IMR-90 (cell line): ENCODE data around the gene PHC2. TPM values are rescaled to one million over a fixed set of nuclear protein-coding genes. Genes with fewer than 3 reads are reported as not detected.

ENCODE experiments used
- ATAC-seq: fragments of 200-7000 bp; cut with Tn5 transposase; 2 replicates; pipeline ENCODE4 v1.9.1; 2020; ENCODE audit warnings: low read depth, mild to moderate bottlenecking, moderate library complexity
- BruUV-seq: library from RNA; stranded (reverse); fragments of 400-500 nt; replicated peaks from 2 replicates; lab custom pipeline; 2021; lab: Mats Ljungman, UMichigan
- CTCF ChIA-PET: fragments of 300-600 bp; formaldehyde crosslinking; extraction: SDS; loops from one replicate; lab custom pipeline; 2021; ENCODE audit warnings: antibody characterized with exemption; lab: Yijun Ruan, JAX
- POLR2A ChIA-PET: fragments of 300-600 bp; sonication (Branson Sonifier 250); formaldehyde crosslinking; loops from one replicate; lab custom pipeline; 2022; ENCODE audit warnings: antibody characterized with exemption; ENCODE audit not compliant: unreplicated experiment; lab: Charles Lee
- DNase-seq: peaks from one replicate; pipeline ENCODE4 v3.0.0; 2013
- H2AFZ ChIP-seq: replicated peaks from 2 replicates; pipeline ENCODE3; 2013; ENCODE audit warnings: low read length, mild to moderate bottlenecking; ENCODE audit not compliant: poor library complexity
- H2AK5ac ChIP-seq: 2 replicates; pipeline ENCODE4 v1.6.1; 2013; ENCODE audit warnings: low read depth, low read length, inconsistent platforms
- H2AK9ac ChIP-seq: replicated peaks from 2 replicates; pipeline ENCODE3; 2013; ENCODE audit warnings: mild to moderate bottlenecking, low read depth, low read length, moderate library complexity; ENCODE audit not compliant: poor library complexity
- H2BK120ac ChIP-seq: 2 replicates; pipeline ENCODE4 v1.6.1; 2013; ENCODE audit warnings: low read depth, low read length, inconsistent platforms
- H2BK15ac ChIP-seq: 3 replicates; pipeline ENCODE4 v1.6.1; 2013; ENCODE audit warnings: low read depth, low read length, inconsistent platforms
- H2BK20ac ChIP-seq: 2 replicates; pipeline ENCODE4 v1.6.1; 2013; ENCODE audit warnings: low read depth, mild to moderate bottlenecking, inconsistent platforms, low read length, moderate library complexity
- H2BK5ac ChIP-seq: 2 replicates; pipeline ENCODE4 v1.6.1; 2013; ENCODE audit warnings: mild to moderate bottlenecking, low read depth, low read length, inconsistent platforms; ENCODE audit not compliant: poor library complexity, severe bottlenecking
- H3K14ac ChIP-seq: replicated peaks from 2 replicates; pipeline ENCODE4 v1.6.1; 2013; ENCODE audit warnings: low read depth, low read length, inconsistent platforms
- H3K18ac ChIP-seq: 2 replicates; pipeline ENCODE4 v1.6.1; 2013; ENCODE audit warnings: low read depth, low read length, control low read depth
- H3K23ac ChIP-seq: 2 replicates; pipeline ENCODE4 v1.6.1; 2013; ENCODE audit warnings: low read depth, low read length, inconsistent platforms
- H3K27ac ChIP-seq: 2 replicates; pipeline ENCODE4 v1.5.1; 2013; ENCODE audit warnings: mild to moderate bottlenecking, control low read depth, low read length; ENCODE audit not compliant: insufficient read depth
- H3K27me3 ChIP-seq: 2 replicates; pipeline ENCODE4 v1.6.1; 2013; ENCODE audit warnings: low read length; ENCODE audit not compliant: control insufficient read depth, insufficient read depth
- H3K36me3 ChIP-seq: 2 replicates; pipeline ENCODE4 v1.6.1; 2013; ENCODE audit warnings: low read length, mixed read lengths; ENCODE audit not compliant: control insufficient read depth, insufficient read depth
- H3K4ac ChIP-seq: 2 replicates; pipeline ENCODE4 v1.6.1; 2013; ENCODE audit warnings: low read depth, low read length, inconsistent platforms
- H3K4me1 ChIP-seq: 2 replicates; pipeline ENCODE4 v1.6.1; 2013; ENCODE audit warnings: low read length, mixed read lengths; ENCODE audit not compliant: control insufficient read depth, insufficient read depth
- H3K4me2 ChIP-seq: 2 replicates; pipeline ENCODE4 v1.6.1; 2013; ENCODE audit warnings: low read depth, mild to moderate bottlenecking, control low read depth, low read length, moderate library complexity
- H3K4me3 ChIP-seq: 2 replicates; pipeline ENCODE4 v1.5.1; 2013; ENCODE audit warnings: low read depth, mild to moderate bottlenecking, control low read depth, low read length, moderate library complexity; ENCODE audit not compliant: insufficient read depth
- H3K56ac ChIP-seq: 2 replicates; pipeline ENCODE4 v1.6.1; 2013; ENCODE audit warnings: low read length, inconsistent platforms; ENCODE audit not compliant: insufficient read depth; ENCODE audit errors: extremely low read depth
- H3K79me1 ChIP-seq, 2 experiments: 2 replicates each; pipeline ENCODE4 v1.6.1; 2013; ENCODE audit warnings: low read length in 2 of 2, inconsistent platforms in 1 of 2, low read depth in 1 of 2
- H3K9ac ChIP-seq: 2 replicates; pipeline ENCODE4 v1.6.1; 2013; ENCODE audit warnings: low read depth, low read length, control low read depth
- H3K9me1 ChIP-seq: 2 replicates; pipeline ENCODE4 v1.6.1; 2013; ENCODE audit warnings: low read length, inconsistent platforms; ENCODE audit not compliant: insufficient read depth
- H3K9me3 ChIP-seq: 2 replicates; pipeline ENCODE4 v1.6.1; 2013; ENCODE audit warnings: low read length; ENCODE audit not compliant: control insufficient read depth, insufficient read depth
- H4K20me1 ChIP-seq: 2 replicates; pipeline ENCODE4 v1.6.1; 2013; ENCODE audit warnings: low read length, inconsistent platforms; ENCODE audit not compliant: insufficient read depth
- H4K5ac ChIP-seq: 2 replicates; pipeline ENCODE4 v1.6.1; 2013; ENCODE audit warnings: mild to moderate bottlenecking, low read depth, low read length, control low read depth
- H4K8ac ChIP-seq, 2 experiments: 2 replicates each; pipeline ENCODE4 v1.6.1; 2013; ENCODE audit warnings: low read depth in 2 of 2, low read length in 2 of 2, control low read depth in 1 of 2, inconsistent platforms in 1 of 2
- H4K91ac ChIP-seq: 2 replicates; pipeline ENCODE4 v1.6.1; 2013; ENCODE audit warnings: low read depth, low read length, inconsistent platforms; ENCODE audit not compliant: insufficient read depth
- BHLHE40 ChIP-seq: fragments of 150-350 bp; IDR thresholded peaks from 2 replicates; pipeline ENCODE4 v1.6.1; 2016; ENCODE audit warnings: mild to moderate bottlenecking, low read depth, low read length
- CEBPB ChIP-seq: IDR thresholded peaks from 2 replicates; pipeline ENCODE4 v1.6.1; 2012; ENCODE audit warnings: low read depth, low read length, improper control_type of control experiment
- CHD1 ChIP-seq: IDR thresholded peaks from 2 replicates; pipeline ENCODE4 v1.6.1; 2012; ENCODE audit warnings: low read depth, low read length, improper control_type of control experiment
- ELK1 ChIP-seq: fragments of 150-350 bp; IDR thresholded peaks from 2 replicates; pipeline ENCODE4 v1.6.1; 2016; ENCODE audit warnings: low read depth, mild to moderate bottlenecking, low read length, moderate library complexity, borderline replicate concordance
- FOS ChIP-seq: fragments of 150-350 bp; IDR thresholded peaks from 2 replicates; pipeline ENCODE4 v1.6.1; 2016; ENCODE audit warnings: low read depth, low read length
- MAFK ChIP-seq: IDR thresholded peaks from 2 replicates; pipeline ENCODE4 v1.6.1; 2012; ENCODE audit warnings: low read depth, low read length, improper control_type of control experiment
- NFE2L2 ChIP-seq: fragments of 150-350 bp; IDR thresholded peaks from 2 replicates; pipeline ENCODE4 v1.6.1; 2016; ENCODE audit warnings: low read depth, mild to moderate bottlenecking, low read length
- POLR2A ChIP-seq: IDR thresholded peaks from 2 replicates; pipeline ENCODE4 v1.6.1; 2012; ENCODE audit warnings: mild to moderate bottlenecking, low read depth, low read length
- RCOR1 ChIP-seq: IDR thresholded peaks from 2 replicates; pipeline ENCODE4 v1.6.1; 2012; ENCODE audit warnings: mild to moderate bottlenecking, low read length, improper control_type of control experiment; ENCODE audit not compliant: insufficient replicate concordance
- RFX5 ChIP-seq: IDR thresholded peaks from 2 replicates; pipeline ENCODE4 v1.8.0; 2012; ENCODE audit warnings: low read depth, mild to moderate bottlenecking, low read length, moderate library complexity
- SMC3 ChIP-seq: fragments of 150-350 bp; IDR thresholded peaks from 2 replicates; pipeline ENCODE4 v1.6.1; 2016; ENCODE audit warnings: low read depth, mild to moderate bottlenecking, antibody characterized with exemption, low read length, moderate library complexity
- USF2 ChIP-seq: fragments of 150-350 bp; IDR thresholded peaks from 2 replicates; pipeline ENCODE4 v1.6.1; 2017; ENCODE audit warnings: mild to moderate bottlenecking, antibody characterized with exemption, low read length, low read depth
- WGBS, 2 experiments: methylation state at CpG; one replicate each; pipeline versions ENCODE4 v1.1.5 to v1.1.7; 2013; ENCODE audit warnings: missing lambda C conversion rate in 2 of 2; ENCODE audit not compliant: insufficient read length in 1 of 2; ENCODE audit errors: extremely low coverage in 2 of 2; 5-methylcytosine and 5-hydroxymethylcytosine counted together
- dilution Hi-C: fragments of 300-500 bp; cut with HindIII; formaldehyde crosslinking; loops from one replicate; pipeline ENCODE4 v1.14.3; 2018; ENCODE audit warnings: low sequenced_read_pairs; ENCODE audit not compliant: unreplicated experiment
- in situ Hi-C: fragments of 300-500 bp; cut with MboI; formaldehyde crosslinking; loops from 3 replicates; pipeline ENCODE4 v1.14.3; 2019; ENCODE audit warnings: low sequenced_read_pairs, inconsistent platforms, mixed read lengths
- intact Hi-C: fragments of 100-400 bp; cut with micrococcal nuclease; formaldehyde crosslinking; loops from 2 replicates; pipeline ENCODE4 v1.10.0; 2022
- polyA plus RNA-seq, 3 experiments: library from polyadenylated mRNA; depleted of rRNA; stranded (reverse); fragments of >200 nt; gene quantifications; 2 replicates each; pipeline ENCODE4 v1.2.3, GENCODE V29; 2012; ENCODE audit warnings: low replicate concordance in 1 of 3
- total RNA-seq: library from RNA; depleted of rRNA; stranded (reverse); fragments of >200 nt; gene quantifications from 2 replicates; pipeline ENCODE4 v1.2.3, GENCODE V29; 2012
- TF ChIP-seq, protein P1 (sequence below): conservative IDR thresholded peaks from 2 replicates; pipeline ENCODE4 v1.5.1; 2012; ENCODE audit warnings: mild to moderate bottlenecking, low read depth, low read length, improper control_type of control experiment

PHC2 gene
- total and polyA plus RNA-seq, 2 of the 4 experiments (the other 2 are of a cell fraction) = 46.4 to 98.1 TPM

GRCh38 chr1:33410091-33410701 lies 20.7 kb downstream of the PHC2 start:
- Histone ChIP-seq H3K27ac (no peak overlapping the region), H3K4me1 (peaks cover 4% of the 10 kb centered on the region; the same call in 1 of the 2 replicates), H3K18ac (no peak overlapping the region), H3K4ac (0 out of 2 replicates have a peak overlapping the region, but pooled peaks have one; percentile 2), H3K79me1 (peaks cover 3 to 10% of the 10 kb centered on the region in 2 experiments; a peak in 1 of 4 replicates), H2BK120ac (no peak overlapping the region), H3K27me3 (no peaks in the 10 kb centered on the region), H3K36me3 (no peaks in the 10 kb centered on the region), H2BK20ac (0 out of 2 replicates have a peak overlapping the region, but pooled peaks have one; percentile 18), H2BK15ac (no peak overlapping the region), H3K9me3 (peaks cover 6% of the 10 kb centered on the region; the same call in 1 of the 2 replicates), H3K4me2 (peak overlapping the region; percentile 3; the same call in 1 of the 2 replicates), H4K8ac (peak overlapping the region in 1 of 2 experiments; percentile 54; a peak in 1 of 4 replicates), H4K91ac (no peak overlapping the region), H2AK9ac (peak overlapping the region; percentile 31), H3K9ac (no peak overlapping the region), H4K20me1 (no peaks in the 10 kb centered on the region), H3K14ac (peak overlapping the region; percentile 77), H4K5ac (no peak overlapping the region), H3K9me1 (0 out of 2 replicates have a peak, but pooled peaks cover 4% of the 10 kb centered on the region), H3K56ac (no peak overlapping the region), H3K4me3 (no peak overlapping the region), H3K23ac (peak overlapping the region; percentile 68; the same call in 1 of the 2 replicates), H2AK5ac (peak overlapping the region; percentile 25; the same call in 1 of the 2 replicates), H2BK5ac (no peak overlapping the region), H2AFZ (peak overlapping the region; percentile 51)
- BruUV-seq = no TSS peak
- intact Hi-C loops (no loop called here), in situ Hi-C loops (no loop called here), dilution Hi-C loops (no loop called here)
- TF ChIP-seq MAFK (no peak), RFX5 (no peak), USF2 (no peak), CEBPB (no peak), POLR2A (no peak), FOS (no peak), NFE2L2 (no peak), BHLHE40 (no peak), CHD1 (no peak), ELK1 (no peak), RCOR1 (no peak), SMC3 (no peak)
- TF ChIP-seq, protein P1, sequence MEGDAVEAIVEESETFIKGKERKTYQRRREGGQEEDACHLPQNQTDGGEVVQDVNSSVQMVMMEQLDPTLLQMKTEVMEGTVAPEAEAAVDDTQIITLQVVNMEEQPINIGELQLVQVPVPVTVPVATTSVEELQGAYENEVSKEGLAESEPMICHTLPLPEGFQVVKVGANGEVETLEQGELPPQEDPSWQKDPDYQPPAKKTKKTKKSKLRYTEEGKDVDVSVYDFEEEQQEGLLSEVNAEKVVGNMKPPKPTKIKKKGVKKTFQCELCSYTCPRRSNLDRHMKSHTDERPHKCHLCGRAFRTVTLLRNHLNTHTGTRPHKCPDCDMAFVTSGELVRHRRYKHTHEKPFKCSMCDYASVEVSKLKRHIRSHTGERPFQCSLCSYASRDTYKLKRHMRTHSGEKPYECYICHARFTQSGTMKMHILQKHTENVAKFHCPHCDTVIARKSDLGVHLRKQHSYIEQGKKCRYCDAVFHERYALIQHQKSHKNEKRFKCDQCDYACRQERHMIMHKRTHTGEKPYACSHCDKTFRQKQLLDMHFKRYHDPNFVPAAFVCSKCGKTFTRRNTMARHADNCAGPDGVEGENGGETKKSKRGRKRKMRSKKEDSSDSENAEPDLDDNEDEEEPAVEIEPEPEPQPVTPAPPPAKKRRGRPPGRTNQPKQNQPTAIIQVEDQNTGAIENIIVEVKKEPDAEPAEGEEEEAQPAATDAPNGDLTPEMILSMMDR = no peak
- WGBS, 2 experiments = 66% methylated on average over 3 of the region's 5 CpGs; no CpG with 5 or more reads in 1 of the 2 experiments
- DNase-seq (peak; percentile 60), ATAC-seq (peak; percentile 79)
- ChIA-PET POLR2A (no interaction called here), CTCF (interaction anchor here (0.9 kb wide), 1 partner anchor 10 kb away, joined by 3 read pairs; no protein-coding TSS in a partner anchor)
